Activated CD4-positive, alpha-beta T cell treated with anti-CD3 and anti-CD28 coated beads, Interleukin-2, amount 50 U/mL, for 48 hours (primary cell): ENCODE data around the gene ZMAT3.
A peak's percentile ranks its signal among the peaks of the same experiment; 100 is the strongest.

Experiments used
- DNase-seq, 2 experiments: peaks; one replicate each; pipeline ENCODE4 v3.0.0-alpha.2; 2020

ZMAT3 gene

GRCh38 chr3:179021119-179021903 is 50.3 kb downstream of the ZMAT3 start:
- no peak for DNase-seq

- no peak for DNase-seq
Observed at GRCh38 chr3:179020112-179020511, 51.5 kb downstream of the ZMAT3 start.

DNA sequence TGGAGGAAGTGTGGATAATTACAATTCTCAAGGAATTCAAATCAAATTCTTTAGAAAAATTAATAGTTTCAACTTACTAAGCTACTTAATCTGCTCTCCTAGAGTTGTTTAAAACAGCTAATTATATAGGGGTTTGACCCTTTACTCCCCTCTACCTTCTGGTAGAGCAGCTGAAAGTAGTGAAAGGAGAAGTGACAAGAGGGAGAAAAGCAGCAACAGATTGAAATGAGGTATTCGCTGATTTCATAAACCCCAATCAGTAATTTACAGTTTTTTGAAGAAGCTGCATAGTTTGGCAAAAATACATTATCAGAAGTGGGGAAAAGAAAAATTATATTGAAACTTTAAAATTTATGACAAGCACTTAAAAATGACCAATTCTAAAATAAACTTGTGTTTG is 52.8 kb downstream of the ZMAT3 start:
- no peak for DNase-seq

DNA sequence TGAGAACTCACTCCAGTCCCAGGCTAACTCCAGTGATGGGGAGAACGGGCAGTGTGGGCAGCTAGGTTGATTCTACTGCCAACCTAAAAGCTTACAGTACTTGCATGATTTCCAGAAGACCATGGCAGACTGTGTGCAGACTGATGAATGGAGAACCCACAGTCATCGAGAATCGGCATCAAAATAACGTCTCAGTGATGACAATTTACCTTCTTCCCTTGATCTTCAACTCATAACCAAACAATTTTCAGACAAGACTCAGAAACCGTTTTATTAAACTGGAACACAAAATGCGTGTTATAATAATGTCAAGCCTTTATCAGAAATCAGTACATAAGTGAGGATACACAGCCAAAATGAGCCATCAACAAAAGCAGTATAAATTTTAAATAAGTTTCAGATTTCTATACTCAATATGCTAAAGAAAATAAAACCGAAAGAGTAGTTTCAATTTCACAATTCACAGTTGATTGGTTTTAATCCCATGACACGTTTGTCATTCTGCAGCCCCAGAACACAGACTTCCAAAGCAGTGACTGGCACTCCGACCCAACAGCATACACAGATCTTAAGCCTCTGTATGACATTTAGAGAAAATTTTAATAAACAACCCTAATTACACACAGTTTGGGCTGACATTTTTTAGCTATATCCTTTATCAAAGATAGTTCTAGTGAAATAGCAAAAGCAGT is 54.5 kb downstream of the ZMAT3 start:
- no peak for DNase-seq

DNA sequence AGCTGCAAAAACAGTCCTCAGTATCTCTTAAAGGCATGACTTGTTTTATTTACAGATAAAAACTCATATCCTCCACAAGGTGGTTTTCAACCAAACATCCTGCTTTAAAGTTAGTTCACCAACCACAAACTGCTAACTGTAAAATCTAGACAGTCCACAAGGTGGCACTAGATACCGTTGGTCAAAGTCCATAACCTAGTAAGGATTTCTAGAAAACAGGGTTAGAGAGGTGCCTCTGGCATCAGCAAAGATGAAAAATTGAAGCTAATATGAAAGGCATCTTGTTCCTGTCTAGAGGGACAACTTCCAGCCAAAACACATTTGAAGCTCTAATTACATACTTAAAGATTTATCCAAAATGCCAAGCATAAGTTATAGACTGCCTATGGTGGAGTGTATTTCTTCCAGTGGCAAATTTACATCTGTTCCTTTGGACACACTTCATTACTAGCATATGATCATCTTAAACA is 56.0 kb downstream of the ZMAT3 start:
- DNase-seq: peak; percentile 30 to 47

DNA sequence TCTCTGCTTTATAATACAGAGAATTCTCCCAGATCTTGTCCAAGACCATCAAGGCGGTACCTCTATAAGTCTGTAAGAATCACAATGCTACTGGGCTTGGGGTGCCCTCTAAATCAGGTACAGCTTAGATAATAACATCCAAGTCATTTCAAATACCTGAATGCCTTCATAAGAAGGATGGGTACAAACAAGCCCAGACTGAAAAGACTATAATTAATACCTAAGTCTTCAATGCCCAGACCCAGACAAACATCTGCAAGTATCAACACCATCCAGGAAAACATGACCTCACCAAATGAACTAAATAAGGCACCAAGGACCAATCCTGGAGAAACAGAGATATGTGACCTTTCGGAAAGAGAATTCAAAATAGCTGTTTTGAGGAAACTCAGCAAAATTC is 65.9 kb downstream of the ZMAT3 start:
- no peak for DNase-seq

- DNase-seq: no peak
Observed at GRCh38 chr3:179005213-179005612, 66.4 kb downstream of the ZMAT3 start.

DNA sequence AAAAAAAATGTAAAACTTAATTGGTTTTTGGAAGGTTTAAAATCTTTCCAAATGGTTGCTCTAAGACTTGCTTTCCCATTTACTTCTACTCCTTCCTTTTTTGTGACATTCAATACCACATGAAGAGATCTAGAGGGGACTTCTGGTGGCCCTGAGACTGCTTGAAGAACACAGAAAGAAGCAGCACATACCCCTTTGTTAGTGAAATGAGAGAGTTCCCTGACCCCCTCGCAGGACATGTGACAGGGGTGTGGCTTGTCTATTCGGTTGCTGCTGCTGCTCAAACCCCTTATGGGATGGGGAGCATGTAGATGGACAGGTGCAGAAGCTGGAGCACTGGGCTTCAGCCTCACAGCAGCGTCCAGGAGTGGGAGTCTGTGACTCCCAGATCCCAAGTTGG is 71.0 kb downstream of the ZMAT3 start:
- DNase-seq: no peak

- DNase-seq: no peak
Observed at GRCh38 chr3:179000144-179000543, 71.5 kb downstream of the ZMAT3 start.

GRCh38 chr3:178996399-178996798 is 75.2 kb downstream of the ZMAT3 start:
- no peak for DNase-seq

- DNase-seq: no peak
Observed at GRCh38 chr3:178990293-178990692, 81.3 kb downstream of the ZMAT3 start.

DNA sequence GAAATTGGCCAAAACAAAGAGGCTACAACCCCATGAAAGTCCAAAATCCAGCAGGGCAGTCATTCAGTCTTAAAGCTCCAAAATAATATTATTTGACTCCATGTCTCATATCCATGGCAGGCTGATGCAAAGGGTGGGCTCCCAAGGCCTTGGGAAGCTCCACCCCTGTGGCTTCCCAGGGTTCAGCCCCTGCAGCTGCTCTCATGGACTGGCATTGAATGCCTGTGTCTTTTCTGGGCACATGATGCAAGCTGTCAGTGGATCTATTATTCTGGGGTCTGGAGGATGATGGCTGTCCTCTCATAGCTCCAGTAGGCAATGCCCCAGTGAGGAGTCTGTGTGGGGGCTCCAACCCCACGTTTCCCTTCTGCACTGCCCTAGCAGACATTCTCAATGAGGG is 81.8 kb downstream of the ZMAT3 start:
- DNase-seq: no peak

- DNase-seq: no peak
Observed at GRCh38 chr3:178987745-178988144, 83.9 kb downstream of the ZMAT3 start.

GRCh38 chr3:178986456-178986855 is 85.2 kb downstream of the ZMAT3 start:
- no peak for DNase-seq

- DNase-seq: no peak
Observed at GRCh38 chr3:178982137-178982536, 89.5 kb downstream of the ZMAT3 start.

DNA sequence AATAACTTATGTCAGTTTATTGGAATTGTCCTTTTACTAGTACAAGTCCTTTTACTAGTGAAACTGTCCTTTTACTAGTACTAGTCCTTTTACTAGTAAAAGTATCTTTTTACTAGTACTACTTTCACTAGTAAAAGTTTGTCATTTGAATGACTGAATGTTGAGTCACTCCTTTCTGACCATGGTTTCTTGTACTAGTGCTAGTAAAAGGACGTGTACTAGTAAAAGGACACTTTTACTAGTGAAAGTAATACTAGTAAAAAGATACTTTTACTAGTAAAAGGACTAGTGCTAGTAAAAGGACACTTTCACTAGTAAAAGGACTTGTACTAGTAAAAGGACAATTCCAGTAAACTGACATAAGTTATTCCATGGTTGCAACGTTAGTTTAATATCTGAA is 96.3 kb downstream of the ZMAT3 start:
- no peak for DNase-seq

GRCh38 chr3:178971614-178972013 is 100.0 kb downstream of the ZMAT3 start:
- no peak for DNase-seq

- no peak for DNase-seq
Observed at GRCh38 chr3:178969004-178969700, 102.5 kb downstream of the ZMAT3 start.
